ENCODE results near the gene SLITRK5. TPM values are rescaled to one million over a fixed set of nuclear protein-coding genes. Genes with fewer than 3 reads are reported as not detected.

The SLITRK5 gene
- total and polyA plus RNA-seq, 9 donors = 0.10 to 1.8 (median 0.22) TPM

GRCh38 chr13:87666831-87667230, 4.3 kb upstream of the SLITRK5 start:
- Histone ChIP-seq H3K27me3 (peaks cover 6% of the 10 kb centered on the region), H3K9me3 (no peaks in the 10 kb centered on the region), H3K4me3 (no peak overlapping the region), H3K4me1 (ENCODE audit: insufficient read depth) (peaks cover 4% of the 10 kb centered on the region), H3K36me3 (no peaks in the 10 kb centered on the region), H3K27ac (no peak overlapping the region)
- DNase-seq = no peak
- intact Hi-C loops (cut with DNase I) = no loop called here
- TF ChIP-seq EP300 (IDR thresholded peaks at IDR 0.05) (no peak), CTCF (IDR thresholded peaks at IDR 0.05) (no peak), POLR2A (IDR thresholded peaks at IDR 0.05) (no peak)
- 50 to 79% (median 54%) methylated on average over 1 of the region's 1 CpG for WGBS, 3 donors

- no peaks in the 10 kb centered on the region for H3K9me3 ChIP-seq
- no peaks in the 10 kb centered on the region for H3K36me3 ChIP-seq
- DNase-seq = no peak
- no peak for TF ChIP-seq POLR2A (IDR thresholded peaks at IDR 0.05)
- TF ChIP-seq CTCF (IDR thresholded peaks at IDR 0.05) = no peak
- no peak for TF ChIP-seq EP300 (IDR thresholded peaks at IDR 0.05)
- H3K27me3 ChIP-seq = peaks cover 6% of the 10 kb centered on the region
- 69 to 80% (median 70%) methylated on average over 1 of the region's 1 CpG for WGBS, 3 donors
- no peak overlapping the region for H3K27ac ChIP-seq
- H3K4me3 ChIP-seq = no peak overlapping the region
- H3K4me1 ChIP-seq (ENCODE audit: insufficient read depth) = peaks cover 10% of the 10 kb centered on the region
- intact Hi-C loops (cut with DNase I) = no loop called here
These were observed 3.5 kb upstream of the SLITRK5 start for GRCh38 chr13:87667686-87668085.

GRCh38 chr13:87669379-87669978, 1.7 kb upstream of the SLITRK5 start:
- H3K9me3 ChIP-seq = no peaks in the 10 kb centered on the region
- no peak overlapping the region for H3K27ac ChIP-seq
- peaks cover 6% of the 10 kb centered on the region for H3K27me3 ChIP-seq
- WGBS, 3 donors = 35 to 38% (median 37%) methylated on average over 3 of the region's 3 CpGs
- peaks cover 10% of the 10 kb centered on the region for H3K4me1 ChIP-seq (ENCODE audit: insufficient read depth)
- DNase-seq = no peak
- no peak for TF ChIP-seq EP300 (IDR thresholded peaks at IDR 0.05)
- no peak for TF ChIP-seq POLR2A (IDR thresholded peaks at IDR 0.05)
- no peak for TF ChIP-seq CTCF (IDR thresholded peaks at IDR 0.05)
- H3K36me3 ChIP-seq = no peaks in the 10 kb centered on the region
- H3K4me3 ChIP-seq = no peak overlapping the region
- intact Hi-C loops (cut with DNase I) = no loop called here

GRCh38 chr13:87671753-87672605, 808 bp downstream of the SLITRK5 start:
- TF ChIP-seq EP300 (IDR thresholded peaks at IDR 0.05) (no peak), POLR2A (IDR thresholded peaks at IDR 0.05) (no peak), CTCF (IDR thresholded peaks at IDR 0.05) (no peak)
- intact Hi-C loops (cut with DNase I) = no loop called here
- no peaks in the 10 kb centered on the region for H3K9me3 ChIP-seq
- H3K4me3 ChIP-seq = peak overlapping the region; percentile 32
- no peaks in the 10 kb centered on the region for H3K36me3 ChIP-seq
- no peak for DNase-seq
- H3K27me3 ChIP-seq = peaks cover 6% of the 10 kb centered on the region
- WGBS, 3 donors = 1% methylated on average over 64 to 89 of the region's 89 CpGs
- peaks cover 10% of the 10 kb centered on the region for H3K4me1 ChIP-seq (ENCODE audit: insufficient read depth)
- no peak overlapping the region for H3K27ac ChIP-seq

Measured in ovary (tissue), 9 donors.